Keratinocyte (primary cell): ENCODE data around the gene SLC8A1.

ENCODE experiments used
- CTCF ChIP-seq, 3 experiments: IDR thresholded peaks in 1 of 3; conservative IDR thresholded peaks in 1 of 3; optimal IDR thresholded peaks in 1 of 3; 2 replicates in 2 of 3; 3 replicates in 1 of 3; pipeline versions ENCODE3 to v1.5.1; 2011; ENCODE audit warnings: low read length in 3 of 3, mild to moderate bottlenecking in 3 of 3, moderate library complexity in 2 of 3, control low read depth in 1 of 3, inconsistent platforms in 1 of 3; ENCODE audit not compliant: insufficient read depth in 2 of 3; ENCODE audit errors: extremely low read depth in 1 of 3
- EZH2 ChIP-seq: IDR thresholded peaks from one replicate; pipeline ENCODE4 v1.6.1; 2012; ENCODE audit warnings: inconsistent platforms, mild to moderate bottlenecking, low read length, moderate library complexity

GRCh38 chr2:40476436-40476835, 24.5 kb upstream of the SLC8A1 start:
- TF ChIP-seq CTCF (optimal IDR thresholded peaks at IDR 0.05 in 1 of 3, IDR thresholded peaks at IDR 0.05 in 1 of 3, conservative IDR thresholded peaks at IDR 0.05 in 1 of 3; ENCODE audit: extremely low read depth in 1 of 3, insufficient read depth in 2 of 3, low read length in 3 of 3), result no peak
- TF ChIP-seq EZH2, result no peak
